DMS79 treated with DMSO at 0.1 percent for 48 hours (cell line): ENCODE data around the gene SPG11.
"Not testable (repeated sequence)": the region's sequence is repeated elsewhere in the genome, so short reads cannot be mapped to it uniquely, and the experiment has no call there.

ENCODE experiments used
- DNase-seq: peaks from one replicate; lab custom pipeline; 2025; lab: John Stamatoyannopoulos, UW

Gene SPG11

DNA sequence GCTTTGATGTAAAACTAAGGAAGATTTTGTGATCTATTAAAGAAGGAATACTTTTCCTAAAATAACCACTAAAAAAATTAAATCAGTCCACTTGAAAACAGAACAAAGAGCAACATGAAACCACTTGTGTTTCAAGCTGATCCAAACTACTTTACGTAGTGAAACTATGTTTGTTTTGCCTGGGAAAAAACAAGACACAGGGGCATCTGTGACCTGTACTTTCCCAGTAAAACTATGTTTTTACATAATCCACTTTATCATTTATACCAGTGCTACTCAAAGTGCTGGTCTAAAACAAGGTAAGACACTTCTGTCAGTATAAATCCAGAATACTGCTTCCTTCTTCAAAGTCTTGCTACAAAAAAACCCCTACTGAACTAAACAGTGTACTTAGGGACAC is 56.7 kb downstream of the SPG11 start:
- no peak for DNase-seq

DNA sequence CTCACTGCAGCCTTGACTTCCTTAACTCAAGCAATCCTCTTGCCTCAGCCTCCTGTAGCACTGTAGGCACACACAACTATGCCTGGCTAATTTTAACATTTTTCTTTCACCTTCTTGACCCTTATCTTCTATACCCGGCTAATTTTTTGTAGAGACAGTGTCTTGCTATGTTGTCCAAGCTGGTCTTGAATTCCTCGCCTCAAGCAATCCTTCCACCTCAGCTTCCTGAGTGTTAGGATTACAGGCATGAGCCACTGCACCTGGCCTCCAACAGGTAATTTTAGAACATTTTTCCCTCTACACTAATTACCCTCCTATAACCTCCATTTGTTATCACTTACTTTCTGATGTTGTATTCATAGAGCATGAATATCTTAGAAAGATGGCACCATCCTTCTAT is 60.3 kb downstream of the SPG11 start:
- DNase-seq, result no peak

DNA sequence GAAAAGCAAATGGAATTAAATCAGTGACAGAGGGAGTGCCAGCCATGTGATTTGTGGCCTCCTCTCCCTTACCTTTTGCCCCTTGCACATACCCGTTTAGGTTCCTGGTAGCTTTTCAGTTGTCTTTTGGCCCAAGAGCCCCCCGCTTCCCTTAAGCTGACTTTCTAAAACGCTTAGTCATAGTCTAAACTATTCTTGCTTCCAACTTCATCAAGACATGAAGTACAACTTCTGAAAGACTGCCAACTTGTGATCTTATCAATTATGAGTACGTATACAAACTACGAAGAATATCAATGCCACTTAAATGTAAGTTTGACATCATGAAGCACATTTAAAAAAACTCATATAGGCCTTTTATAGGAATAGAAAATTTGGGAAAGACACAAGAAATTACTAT is 64.6 kb downstream of the SPG11 start:
- DNase-seq, result no peak

DNA sequence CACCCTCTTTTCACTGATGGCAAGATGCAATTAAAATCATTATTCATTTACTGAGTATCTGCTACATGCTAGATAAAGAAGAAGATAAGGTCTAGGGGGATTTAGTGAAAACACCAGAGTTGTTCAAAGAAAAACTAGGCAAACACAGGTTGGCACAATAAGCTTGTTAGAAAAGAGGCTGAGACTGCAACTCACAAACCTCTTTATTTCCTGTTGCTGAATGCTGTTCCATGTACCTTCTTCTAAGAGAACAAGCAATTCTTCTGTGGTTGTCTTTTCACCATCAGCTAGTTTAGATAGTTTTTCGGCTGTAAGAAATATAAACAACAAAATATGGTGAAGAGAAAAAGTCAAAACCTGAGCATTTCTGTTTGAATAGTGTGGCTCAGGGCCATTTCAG is 65.4 kb downstream of the SPG11 start:
- DNase-seq, result no peak

DNA sequence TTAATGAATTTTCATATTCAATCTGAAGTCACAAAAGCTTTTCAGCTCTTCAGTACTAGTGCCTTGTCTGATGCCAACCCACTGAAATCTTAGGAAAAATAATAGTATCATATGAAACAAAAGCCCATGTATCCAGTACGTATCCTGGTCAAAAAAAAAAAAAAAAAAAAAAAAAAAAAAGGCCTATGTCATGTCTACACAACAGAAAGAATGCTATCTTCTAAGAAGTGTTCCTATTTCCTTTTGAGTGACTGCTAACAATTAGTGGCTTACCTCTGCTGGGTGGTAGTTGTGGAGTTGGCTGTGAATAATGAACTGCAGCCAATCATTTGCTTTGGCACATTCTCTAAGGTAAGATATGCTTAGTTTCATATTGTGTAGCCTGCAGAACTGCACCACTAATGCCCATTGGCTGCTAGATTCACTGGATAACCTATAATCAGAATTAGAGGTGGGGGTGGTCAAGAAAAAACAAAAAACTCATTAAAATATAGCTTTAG is 66.9 kb downstream of the SPG11 start:
- no peak for DNase-seq

DNA sequence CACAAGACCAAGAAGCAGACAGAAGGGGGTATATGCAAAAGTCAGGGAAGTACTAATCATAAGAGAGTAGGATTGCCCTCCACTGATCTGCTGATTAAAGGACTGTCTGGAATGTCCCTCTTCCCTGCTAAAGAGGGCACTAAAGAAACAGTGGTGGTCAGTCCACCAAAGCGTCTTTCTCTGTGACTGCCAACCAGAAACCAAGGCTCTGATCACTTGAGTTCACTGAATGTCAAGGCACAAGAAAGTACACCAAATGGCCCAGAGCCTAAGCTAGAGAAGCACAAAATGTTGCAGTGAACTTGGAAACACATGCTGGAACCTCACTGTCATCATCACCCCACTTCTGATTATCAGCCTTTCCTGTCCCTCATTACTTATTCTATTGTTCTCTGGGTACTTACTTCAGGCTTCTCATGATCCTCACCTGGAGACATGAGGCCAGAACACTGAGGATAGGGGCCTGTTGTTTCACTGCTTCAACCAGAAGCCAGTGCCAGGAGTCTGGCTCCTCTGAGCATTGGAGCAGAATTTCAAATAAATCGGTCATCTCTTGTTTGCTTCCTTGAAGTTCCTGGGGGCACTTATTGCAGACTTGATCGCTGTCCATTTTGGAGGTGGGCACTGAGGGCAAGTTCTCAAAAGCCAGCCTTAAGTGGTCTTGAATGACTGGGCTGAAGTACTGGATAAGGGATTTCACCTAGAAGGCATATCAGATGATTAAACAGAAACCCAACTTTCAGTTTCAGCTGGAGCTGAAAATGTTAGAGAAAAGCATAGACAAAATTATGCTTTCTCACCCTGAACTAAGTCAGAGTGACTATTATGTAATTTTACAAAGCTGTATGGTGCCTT is 67.6 kb downstream of the SPG11 start:
- no peak for DNase-seq

DNA sequence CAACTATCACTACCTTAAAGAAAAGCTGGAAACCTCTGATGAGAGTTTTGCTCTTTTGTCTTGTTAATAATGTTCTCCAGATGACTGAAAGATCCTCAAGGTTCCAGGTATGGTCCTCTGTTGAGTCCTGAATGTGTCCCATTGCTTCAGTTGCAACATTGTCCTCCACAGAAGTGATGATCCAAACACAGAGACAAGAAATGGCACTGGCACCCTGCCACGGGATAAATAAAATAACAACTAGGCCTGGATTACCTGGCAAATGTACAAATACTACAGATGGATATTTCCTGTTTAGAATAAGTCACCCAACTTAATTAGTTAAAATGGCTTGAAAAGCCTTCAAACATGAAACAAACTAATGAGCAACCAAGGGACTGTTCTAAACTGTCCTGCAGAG is 68.2 kb downstream of the SPG11 start:
- no peak for DNase-seq

DNA sequence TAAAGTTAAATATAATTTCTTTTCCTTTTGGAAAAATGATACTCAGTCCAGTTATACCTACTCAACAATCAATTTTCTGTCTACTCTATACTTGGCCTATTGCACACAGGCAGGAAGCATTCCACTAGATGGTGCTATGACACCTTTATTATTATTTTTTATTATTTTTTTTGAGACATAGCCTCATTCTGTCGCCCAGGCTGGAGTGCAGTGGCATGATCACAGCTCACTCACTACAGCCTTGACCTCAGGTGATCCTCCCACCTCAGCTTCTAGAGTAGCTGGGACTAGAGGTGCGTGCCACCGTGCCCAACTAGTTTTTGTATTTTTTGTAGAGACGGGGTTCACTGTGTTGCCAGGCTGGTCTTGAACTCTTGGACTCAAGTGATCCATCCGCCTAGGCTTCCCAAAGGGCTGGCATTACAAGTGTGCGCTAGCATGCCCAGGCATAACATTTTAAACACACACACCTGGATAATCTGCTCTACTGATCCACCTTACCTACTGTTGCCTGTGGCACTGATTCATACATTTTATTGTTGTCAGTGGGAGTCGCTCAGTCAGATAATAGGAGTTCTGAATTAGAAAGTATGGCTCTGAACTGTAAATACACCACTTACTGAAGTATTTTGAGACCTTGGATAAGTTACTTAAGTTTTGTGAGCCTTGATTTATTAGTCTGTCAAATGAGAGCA is 70.3 kb downstream of the SPG11 start:
- DNase-seq, result no peak

DNA sequence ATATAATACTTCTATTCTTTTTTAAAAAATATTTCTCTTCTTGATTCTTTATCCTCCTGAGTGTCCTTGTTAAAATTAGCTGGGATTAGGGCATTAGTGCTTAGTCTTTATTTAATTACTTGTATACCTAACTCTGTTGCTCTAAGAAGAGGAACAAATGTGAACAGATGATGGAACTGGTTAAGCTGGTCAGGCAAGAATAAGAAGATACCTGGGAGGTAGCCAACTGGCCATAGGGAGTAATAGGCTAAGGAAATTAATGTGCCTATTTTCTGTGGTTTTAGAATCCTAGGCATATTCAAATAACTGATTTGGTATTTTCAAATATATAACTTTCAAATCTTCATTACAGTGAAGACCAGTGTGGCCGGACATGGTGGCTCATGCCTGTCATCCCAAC is 72.1 kb downstream of the SPG11 start:
- DNase-seq, result no peak

DNA sequence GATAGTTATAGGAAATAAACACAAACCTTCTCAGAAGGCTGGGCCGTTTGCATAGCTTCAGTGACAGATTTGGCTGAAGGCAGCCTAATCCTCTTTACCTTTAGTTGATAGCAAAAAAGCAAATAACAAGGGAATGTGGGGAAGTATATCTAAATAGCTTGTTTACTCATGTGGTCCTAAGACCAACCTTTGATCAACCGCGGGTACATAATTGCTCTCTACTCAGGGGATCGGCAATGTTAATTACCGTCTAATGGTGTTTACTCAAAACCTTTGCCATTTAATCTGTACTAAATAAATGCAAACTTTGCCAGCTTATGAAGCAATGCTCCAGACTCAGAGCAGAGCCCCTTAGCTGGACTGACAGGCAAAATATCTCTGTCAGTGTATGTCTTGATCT is 74.9 kb downstream of the SPG11 start:
- no peak for DNase-seq

DNA sequence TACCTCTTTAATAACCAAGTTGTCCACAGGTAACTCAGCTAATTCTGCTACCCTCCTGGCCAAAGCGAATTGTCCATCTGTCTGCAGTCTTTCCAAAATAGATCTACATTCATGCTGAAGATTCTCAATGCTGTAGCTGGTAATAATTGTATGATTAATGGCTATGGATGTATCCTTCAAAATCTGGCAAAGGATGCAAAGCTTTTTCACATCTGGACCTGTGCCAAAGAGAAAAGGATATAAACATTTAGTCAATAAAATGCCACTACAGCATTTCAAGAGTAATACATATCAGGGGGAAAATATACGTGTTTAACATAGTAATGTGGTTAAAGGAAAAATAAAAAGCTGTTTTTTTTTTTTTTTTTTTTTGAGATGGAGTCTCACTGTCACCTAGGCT is 77.8 kb downstream of the SPG11 start:
- no peak for DNase-seq

DNA sequence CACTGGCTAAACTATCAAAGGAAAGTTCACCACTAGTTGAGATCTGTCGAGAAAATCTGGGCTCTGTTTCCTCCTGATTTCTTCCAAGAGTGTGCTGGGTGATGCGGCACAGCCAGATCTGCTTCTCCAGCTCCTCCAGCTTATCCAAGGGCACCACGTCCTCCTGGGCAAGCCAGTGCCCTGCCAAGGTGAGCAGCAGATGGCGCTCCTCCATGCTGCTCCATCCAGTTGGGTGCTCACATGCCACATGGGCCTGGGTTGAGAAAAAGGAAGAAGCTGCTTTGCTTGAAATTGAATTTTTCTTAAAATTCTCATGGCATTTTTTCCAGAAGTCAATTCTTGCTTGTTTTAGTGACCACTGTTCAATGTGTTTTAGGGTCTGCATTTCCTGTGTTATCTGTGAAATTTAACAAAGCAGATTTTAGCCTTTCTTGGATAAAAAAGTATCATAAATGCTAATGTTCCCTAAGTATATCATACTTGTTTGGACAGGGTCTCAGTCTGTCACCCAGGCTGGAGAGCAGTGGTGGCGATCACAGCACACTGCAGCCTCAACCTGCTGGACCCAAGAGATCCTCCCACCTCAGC is 79.2 kb downstream of the SPG11 start:
- DNase-seq, result no peak

DNA sequence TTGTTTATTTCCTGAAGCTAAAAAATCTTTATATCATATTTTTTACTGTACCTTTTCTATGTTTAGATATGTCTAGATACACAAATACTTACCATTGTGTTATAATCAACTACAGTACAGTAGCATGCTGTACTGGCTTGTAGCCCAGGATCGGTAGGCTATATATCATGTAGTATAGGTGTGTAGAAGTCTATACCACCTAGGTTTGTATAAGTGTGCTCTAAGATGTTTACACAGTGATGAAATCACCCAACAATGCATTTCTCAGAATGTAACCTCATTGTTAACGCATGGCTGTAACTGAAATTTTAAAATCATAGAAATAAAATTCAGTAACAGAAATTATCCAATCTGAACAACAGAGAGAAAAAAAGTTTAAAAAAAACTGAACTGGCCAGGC is 83.4 kb downstream of the SPG11 start:
- no peak for DNase-seq

DNA sequence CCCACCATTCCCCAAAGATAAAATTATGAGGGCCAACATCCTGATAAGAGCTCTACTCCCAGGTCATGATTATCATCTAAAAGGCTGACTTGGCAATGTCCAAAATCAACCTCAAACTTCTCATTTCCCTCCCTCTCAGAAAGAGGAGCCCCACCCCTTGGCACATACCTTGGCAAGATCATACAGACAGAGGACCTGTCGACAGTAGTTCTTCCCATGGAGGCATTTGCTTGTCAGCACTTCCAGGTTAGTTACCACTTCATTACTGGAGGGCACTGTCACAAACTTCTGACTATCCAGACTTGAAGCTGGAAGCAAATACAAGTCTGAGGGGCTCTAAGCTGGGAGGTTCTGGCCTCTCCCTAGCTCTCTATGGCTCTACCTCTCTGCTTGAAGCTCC is 88.7 kb downstream of the SPG11 start:
- DNase-seq, result no peak

DNA sequence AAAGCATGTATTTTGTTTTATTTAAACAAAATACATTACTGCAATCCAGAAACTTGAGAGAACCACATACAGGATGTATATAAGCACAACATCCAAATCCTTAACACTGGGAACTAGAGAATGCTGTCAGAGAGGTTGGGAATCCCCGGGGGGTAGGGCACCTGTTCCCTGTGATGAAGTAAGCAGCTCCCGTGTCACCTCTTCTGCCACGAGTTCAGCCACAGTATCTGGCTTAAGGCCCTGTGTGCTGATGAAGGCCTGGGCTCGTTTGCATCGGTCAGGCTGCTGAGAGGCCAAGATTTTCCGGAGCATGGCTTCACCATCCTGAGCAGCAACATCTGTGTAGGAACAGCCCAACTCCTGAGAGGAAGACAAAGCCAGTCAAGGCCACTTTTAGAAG is 90.1 kb downstream of the SPG11 start:
- DNase-seq, result no peak

DNA sequence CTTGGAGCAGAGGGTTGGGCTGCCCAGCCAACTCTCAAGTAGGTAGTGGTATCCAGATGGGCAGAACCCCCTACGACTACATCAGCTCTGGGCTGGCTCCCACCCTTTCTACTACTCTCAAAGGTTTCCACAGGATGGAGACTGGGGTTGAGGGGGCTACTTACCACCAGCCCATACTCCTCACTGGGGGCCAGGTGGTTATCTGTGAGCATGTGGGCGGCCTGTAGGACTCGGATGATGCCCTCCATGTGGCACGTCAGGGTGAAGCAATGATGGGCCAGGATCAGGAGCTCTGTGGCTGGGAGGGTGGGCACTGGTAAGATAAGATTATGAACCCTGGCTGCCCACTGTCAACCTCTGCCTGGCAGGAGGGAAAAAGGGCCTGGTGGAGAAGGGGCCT is 93.1 kb downstream of the SPG11 start:
- no peak for DNase-seq

DNA sequence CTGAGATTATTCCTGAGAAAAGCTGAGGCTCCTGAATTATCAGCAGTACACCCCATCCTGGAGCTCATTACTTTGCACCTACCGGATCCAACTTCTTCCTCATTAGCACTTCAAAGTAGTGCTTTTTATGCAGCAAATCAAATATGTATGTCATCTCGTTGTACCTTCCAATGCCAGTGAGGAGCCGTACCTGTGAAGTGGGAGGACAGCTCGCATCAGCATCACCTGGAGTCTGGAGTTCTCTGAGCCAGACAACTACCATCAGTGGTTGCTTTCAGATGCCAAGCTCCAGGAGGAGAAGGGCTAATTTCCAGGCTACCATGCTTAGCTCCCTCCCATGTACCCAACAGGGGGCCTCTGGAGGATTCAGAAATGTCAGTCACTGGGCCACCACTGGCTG is 94.1 kb downstream of the SPG11 start:
- no peak for DNase-seq

DNA sequence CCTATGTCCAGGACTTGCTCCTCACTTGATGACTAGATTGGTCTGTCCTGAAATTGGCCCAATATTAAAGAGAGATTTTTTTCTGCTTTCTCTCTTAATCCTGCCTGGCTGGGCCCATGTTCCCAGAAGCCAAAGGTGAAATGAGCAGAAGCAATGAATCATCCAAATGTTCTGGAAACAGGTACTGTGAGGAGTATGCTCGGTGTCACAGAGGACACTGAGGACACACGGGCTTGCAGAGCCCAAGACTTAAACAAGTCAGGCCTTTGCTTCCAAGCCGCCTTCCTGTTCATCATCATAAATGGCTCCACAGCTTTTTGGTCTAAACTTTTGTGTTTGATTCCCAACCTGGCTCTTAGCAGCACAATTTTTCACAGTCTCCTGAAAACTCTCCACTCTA is 95.1 kb downstream of the SPG11 start:
- no peak for DNase-seq

DNA sequence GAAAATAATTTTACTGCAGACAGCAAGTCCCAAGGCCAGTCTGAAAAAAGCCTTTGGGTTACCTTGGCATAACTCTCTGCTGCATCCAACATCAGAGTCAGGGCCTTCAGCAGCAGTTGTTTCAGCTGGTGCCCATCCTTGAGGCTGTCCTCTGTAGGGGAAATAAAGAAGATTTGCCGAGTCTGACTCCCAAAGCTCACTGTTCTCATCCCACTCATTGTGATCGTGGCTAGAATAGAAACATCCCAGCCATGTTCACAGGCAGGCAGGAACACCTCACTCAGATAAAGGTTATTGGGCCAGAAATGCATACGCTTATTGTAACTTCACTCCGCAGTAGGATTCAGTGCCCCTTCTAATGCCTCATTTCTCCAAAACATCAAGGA is 97.3 kb downstream of the SPG11 start:
- DNase-seq, result no peak

DNA sequence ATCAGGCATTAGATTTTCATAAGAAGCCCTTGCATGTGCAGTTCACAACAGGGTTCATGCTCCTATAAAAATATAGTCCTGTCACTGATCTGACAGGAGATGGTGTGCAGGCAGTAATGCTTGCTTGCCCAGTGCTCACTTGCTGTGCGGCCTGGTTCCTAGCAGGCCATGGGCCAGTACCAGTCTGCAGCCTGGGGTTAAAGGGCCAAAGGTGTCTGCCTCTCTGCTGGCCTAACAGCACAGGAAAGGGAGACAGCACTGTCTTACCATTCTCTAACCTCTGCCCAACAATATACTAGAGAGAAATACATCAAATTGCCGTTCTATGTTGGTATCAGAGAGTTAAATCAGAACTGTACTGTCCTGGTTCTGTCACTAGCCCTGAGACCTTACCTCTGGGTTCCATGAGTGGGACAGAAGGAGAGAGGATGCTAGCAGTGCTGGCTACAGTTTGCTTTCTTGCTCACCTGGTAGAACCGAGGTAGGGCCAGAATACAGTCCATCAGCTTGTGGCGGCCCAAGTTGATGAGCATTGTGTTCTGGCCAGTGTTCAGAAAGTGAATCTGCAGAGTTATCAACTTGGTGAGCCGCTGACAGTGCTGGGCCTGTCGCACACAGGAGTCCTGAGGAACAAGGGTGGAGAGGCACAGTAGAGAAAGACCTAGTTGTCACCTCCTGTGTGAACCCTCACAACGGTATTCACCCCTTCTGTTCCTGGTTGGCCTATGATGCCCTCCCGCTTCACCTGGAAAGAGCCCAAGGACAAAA is 97.9 kb downstream of the SPG11 start:
- no peak for DNase-seq

DNA sequence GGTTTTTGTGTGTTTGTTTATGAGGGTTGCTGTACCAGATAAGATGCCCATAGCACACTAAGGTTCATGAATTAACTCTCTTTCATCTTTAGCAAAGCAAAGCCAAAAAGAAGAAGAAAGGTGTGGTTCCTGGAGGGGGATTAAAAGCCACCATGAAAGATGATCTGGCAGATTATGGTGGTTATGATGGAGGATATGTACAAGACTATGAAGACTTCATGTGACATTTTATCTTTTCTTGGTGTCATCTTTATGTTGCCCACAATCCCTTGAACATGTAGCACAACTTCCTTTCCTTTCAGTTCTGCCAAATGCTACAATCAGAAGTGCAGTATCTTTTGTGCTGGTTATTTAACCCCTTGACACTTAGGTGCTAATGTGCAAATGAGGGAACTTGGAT is 102.5 kb downstream of the SPG11 start:
- not testable (repeated sequence) for DNase-seq

DNA sequence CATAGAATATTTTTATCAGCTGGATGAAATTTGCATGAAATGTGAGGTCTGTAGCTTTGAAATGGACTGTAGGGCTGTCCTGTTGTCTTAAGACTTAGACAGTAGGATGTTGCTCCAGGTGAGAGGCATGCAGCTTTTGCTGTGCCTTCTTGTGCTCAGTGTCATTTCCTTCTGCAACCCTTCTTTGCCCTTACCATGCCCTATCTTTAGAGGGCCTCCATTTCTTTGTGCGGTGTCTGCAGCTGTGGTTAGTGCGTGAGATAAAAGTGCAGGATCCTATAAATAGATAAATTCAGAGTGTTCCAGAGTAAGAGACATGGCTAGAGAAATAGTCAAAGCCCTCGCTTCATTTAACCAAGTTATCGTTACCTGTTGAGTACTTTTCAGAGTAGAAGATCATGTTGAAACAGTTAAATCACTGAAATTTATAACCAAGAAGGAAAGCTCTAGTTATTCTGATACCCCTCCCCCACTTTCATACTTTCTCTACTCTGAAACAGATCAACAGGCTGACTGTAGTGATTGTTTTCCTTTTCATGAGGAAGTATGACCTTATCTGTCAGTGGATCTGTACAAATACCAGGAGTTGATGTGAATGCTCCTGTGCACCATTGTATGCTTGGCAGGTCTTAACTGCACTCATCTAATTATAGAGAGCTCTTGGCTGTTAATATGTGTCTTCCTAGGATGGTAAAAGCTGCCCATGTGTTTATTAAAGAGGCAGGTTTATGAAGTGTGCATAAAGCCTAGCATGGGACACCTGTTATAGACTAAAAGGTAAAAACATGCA is 108.3 kb downstream of the SPG11 start:
- DNase-seq, result no peak
